Thoracic aorta (tissue), 2 donors: ENCODE results near the gene ARHGAP10. TPM values are rescaled to one million over a fixed set of nuclear protein-coding genes. Genes with fewer than 3 reads are reported as not detected.

Experiments used
- ATAC-seq: fragments of 150-250 bp; one replicate; pipeline ENCODE4 v1.8.0; 2017; ENCODE audit warnings: low read depth; ENCODE audit not compliant: insufficient number of reproducible peaks, low FRiP score
- DNase-seq: peaks from one replicate; pipeline ENCODE4 v3.0.0-alpha.2; 2020; ENCODE audit warnings: low spot score
- H3K27ac ChIP-seq, 2 donors: fragments of 200-600 bp; sonication (generic); 1 replicate in 1 of 2; 2 replicates in 1 of 2; pipeline ENCODE4 v1.5.1; 2016; ENCODE audit warnings: mild to moderate bottlenecking in 2 of 2, moderate library complexity in 2 of 2
- H3K27me3 ChIP-seq: fragments of 200-600 bp; sonication (generic); replicated peaks from 2 replicates; pipeline ENCODE4 v1.6.0; 2016; ENCODE audit warnings: mild to moderate bottlenecking; ENCODE audit not compliant: insufficient read depth
- H3K36me3 ChIP-seq: fragments of 200-600 bp; sonication (generic); one replicate; pipeline ENCODE4 v1.5.1; 2016
- H3K4me1 ChIP-seq, 2 donors: fragments of 200-600 bp; sonication (generic); 1 replicate in 1 of 2; 2 replicates in 1 of 2; pipeline versions ENCODE4 v1.5.1 to v1.6.0; 2016; ENCODE audit warnings: low read depth in 2 of 2, mild to moderate bottlenecking in 1 of 2; ENCODE audit not compliant: control insufficient read depth in 1 of 2
- H3K4me3 ChIP-seq: fragments of 200-600 bp; sonication (generic); 2 replicates; pipeline ENCODE4 v1.5.1; 2016; ENCODE audit warnings: mild to moderate bottlenecking
- H3K9me3 ChIP-seq: fragments of 200-600 bp; sonication (generic); 2 replicates; pipeline ENCODE4 v1.5.1; 2016
- CTCF ChIP-seq: fragments of 200-600 bp; sonication (generic); IDR thresholded peaks from one replicate; pipeline ENCODE4 v1.5.1; 2019; ENCODE audit warnings: antibody characterized with exemption
- total RNA-seq, 2 donors: library from RNA; depleted of rRNA; stranded (reverse); fragments of >200 nt; gene quantifications; one replicate each; pipeline versions ENCODE4 v1.1.0 to v1.2.3, GENCODE V29; 2016

Gene ARHGAP10
- total RNA-seq, 2 donors from 2014 or later, result 195 to 211 TPM

GRCh38 chr4:148076964-148077363 is 345.1 kb downstream of the ARHGAP10 start:
- Histone ChIP-seq H3K27me3 (no peaks in the 10 kb centered on the region), H3K36me3 (peaks cover 64% of the 10 kb centered on the region), H3K9me3 (no peaks in the 10 kb centered on the region), H3K4me3 (no peak overlapping the region), H3K4me1 (no peaks in the 10 kb centered on the region), H3K27ac (no peak overlapping the region)
- no peak for TF ChIP-seq CTCF
- no peak for ATAC-seq
- no peak for DNase-seq

GRCh38 chr4:148077581-148077980 is 345.7 kb downstream of the ARHGAP10 start:
- H3K4me3 ChIP-seq, result no peak overlapping the region
- H3K9me3 ChIP-seq, result no peaks in the 10 kb centered on the region
- H3K4me1 ChIP-seq, result no peaks in the 10 kb centered on the region
- H3K27me3 ChIP-seq, result no peaks in the 10 kb centered on the region
- ATAC-seq, result no peak
- no peak for DNase-seq
- H3K36me3 ChIP-seq, result peaks cover 60% of the 10 kb centered on the region
- H3K27ac ChIP-seq, result no peak overlapping the region
- no peak for TF ChIP-seq CTCF

- Histone ChIP-seq H3K27ac (no peak overlapping the region), H3K4me3 (no peak overlapping the region), H3K4me1 (no peaks in the 10 kb centered on the region), H3K9me3 (no peaks in the 10 kb centered on the region), H3K27me3 (no peaks in the 10 kb centered on the region), H3K36me3 (peaks cover 55% of the 10 kb centered on the region)
- DNase-seq (no peak), ATAC-seq (no peak)
- TF ChIP-seq CTCF, result no peak
These were observed 346.2 kb downstream of the ARHGAP10 start for GRCh38 chr4:148078061-148078460.

- H3K36me3 ChIP-seq, result peaks cover 39% of the 10 kb centered on the region
- no peak for TF ChIP-seq CTCF
- ATAC-seq, result no peak
These were observed 348.1 kb downstream of the ARHGAP10 start for GRCh38 chr4:148079961-148080360.

GRCh38 chr4:148081267-148081666 is 349.4 kb downstream of the ARHGAP10 start:
- no peak overlapping the region for H3K27ac ChIP-seq
- TF ChIP-seq CTCF, result no peak
- H3K4me3 ChIP-seq, result no peak overlapping the region
- H3K27me3 ChIP-seq, result no peaks in the 10 kb centered on the region
- H3K4me1 ChIP-seq, result no peaks in the 10 kb centered on the region
- ATAC-seq, result no peak
- DNase-seq, result no peak
- H3K9me3 ChIP-seq, result no peaks in the 10 kb centered on the region
- peaks cover 31% of the 10 kb centered on the region for H3K36me3 ChIP-seq

More at GRCh38 chr4:148079961-148080360, 348.1 kb downstream of the ARHGAP10 start:
- Histone ChIP-seq H3K27ac (no peak overlapping the region), H3K4me1 (no peaks in the 10 kb centered on the region), H3K4me3 (no peak overlapping the region), H3K9me3 (no peaks in the 10 kb centered on the region), H3K27me3 (no peaks in the 10 kb centered on the region)
- no peak for DNase-seq
